Panc1 (cell line): ENCODE data around the gene CEP164.

Experiments
- POLR2AphosphoS5 ChIP-seq: IDR thresholded peaks from 2 replicates; pipeline ENCODE4 v1.6.1; 2012; ENCODE audit warnings: mild to moderate bottlenecking, low read depth, low read length, moderate library complexity
- SIN3A ChIP-seq: IDR thresholded peaks from 2 replicates; pipeline ENCODE4 v1.6.1; 2012; ENCODE audit warnings: low read depth, mild to moderate bottlenecking, low read length, moderate library complexity, borderline replicate concordance; ENCODE audit not compliant: insufficient read depth
- TF ChIP-seq, protein P1 (sequence below): fragments of 450-650 bp; IDR thresholded peaks from 2 replicates; pipeline ENCODE4 v1.5.1; 2017; ENCODE audit warnings: mild to moderate bottlenecking

DNA sequence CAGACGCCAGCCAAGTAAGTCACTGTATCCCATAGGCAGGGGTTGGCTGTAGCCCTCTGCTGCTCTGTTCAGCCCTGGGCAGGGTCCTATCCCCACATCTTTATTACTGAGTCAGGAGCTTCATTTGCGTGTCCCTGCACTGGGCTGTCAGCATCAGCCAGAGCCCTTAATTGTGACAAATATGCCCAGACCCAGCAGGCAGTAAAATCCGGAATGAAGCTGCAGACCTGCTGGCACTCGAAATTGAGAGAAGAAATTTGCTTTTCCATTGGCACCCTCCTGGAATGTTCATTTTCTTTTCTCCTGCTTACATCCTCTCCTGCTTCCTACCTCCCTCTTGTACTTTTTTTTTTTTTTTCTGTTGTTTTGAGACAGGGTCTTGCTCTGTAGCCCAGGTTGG lies 43.8 kb downstream of the CEP164 start:
- TF ChIP-seq SIN3A = no peak
- TF ChIP-seq, protein P1, sequence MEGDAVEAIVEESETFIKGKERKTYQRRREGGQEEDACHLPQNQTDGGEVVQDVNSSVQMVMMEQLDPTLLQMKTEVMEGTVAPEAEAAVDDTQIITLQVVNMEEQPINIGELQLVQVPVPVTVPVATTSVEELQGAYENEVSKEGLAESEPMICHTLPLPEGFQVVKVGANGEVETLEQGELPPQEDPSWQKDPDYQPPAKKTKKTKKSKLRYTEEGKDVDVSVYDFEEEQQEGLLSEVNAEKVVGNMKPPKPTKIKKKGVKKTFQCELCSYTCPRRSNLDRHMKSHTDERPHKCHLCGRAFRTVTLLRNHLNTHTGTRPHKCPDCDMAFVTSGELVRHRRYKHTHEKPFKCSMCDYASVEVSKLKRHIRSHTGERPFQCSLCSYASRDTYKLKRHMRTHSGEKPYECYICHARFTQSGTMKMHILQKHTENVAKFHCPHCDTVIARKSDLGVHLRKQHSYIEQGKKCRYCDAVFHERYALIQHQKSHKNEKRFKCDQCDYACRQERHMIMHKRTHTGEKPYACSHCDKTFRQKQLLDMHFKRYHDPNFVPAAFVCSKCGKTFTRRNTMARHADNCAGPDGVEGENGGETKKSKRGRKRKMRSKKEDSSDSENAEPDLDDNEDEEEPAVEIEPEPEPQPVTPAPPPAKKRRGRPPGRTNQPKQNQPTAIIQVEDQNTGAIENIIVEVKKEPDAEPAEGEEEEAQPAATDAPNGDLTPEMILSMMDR = no peak
- TF ChIP-seq POLR2AphosphoS5 = no peak
